Stimulated activated CD4-positive, alpha-beta T cell treated with anti-CD3 and anti-CD28 coated beads, Interleukin-12 subunit alpha, Interleukin-12 subunit beta, amount 100 ng/mL, for 4 hours (primary cell): ENCODE results near the gene KLHDC7B.
A peak's percentile ranks its signal among the peaks of the same experiment; 100 is the strongest.

ENCODE experiments used
- DNase-seq: peaks from one replicate; pipeline ENCODE4 v3.0.0-alpha.2; 2020

The KLHDC7B gene

DNA sequence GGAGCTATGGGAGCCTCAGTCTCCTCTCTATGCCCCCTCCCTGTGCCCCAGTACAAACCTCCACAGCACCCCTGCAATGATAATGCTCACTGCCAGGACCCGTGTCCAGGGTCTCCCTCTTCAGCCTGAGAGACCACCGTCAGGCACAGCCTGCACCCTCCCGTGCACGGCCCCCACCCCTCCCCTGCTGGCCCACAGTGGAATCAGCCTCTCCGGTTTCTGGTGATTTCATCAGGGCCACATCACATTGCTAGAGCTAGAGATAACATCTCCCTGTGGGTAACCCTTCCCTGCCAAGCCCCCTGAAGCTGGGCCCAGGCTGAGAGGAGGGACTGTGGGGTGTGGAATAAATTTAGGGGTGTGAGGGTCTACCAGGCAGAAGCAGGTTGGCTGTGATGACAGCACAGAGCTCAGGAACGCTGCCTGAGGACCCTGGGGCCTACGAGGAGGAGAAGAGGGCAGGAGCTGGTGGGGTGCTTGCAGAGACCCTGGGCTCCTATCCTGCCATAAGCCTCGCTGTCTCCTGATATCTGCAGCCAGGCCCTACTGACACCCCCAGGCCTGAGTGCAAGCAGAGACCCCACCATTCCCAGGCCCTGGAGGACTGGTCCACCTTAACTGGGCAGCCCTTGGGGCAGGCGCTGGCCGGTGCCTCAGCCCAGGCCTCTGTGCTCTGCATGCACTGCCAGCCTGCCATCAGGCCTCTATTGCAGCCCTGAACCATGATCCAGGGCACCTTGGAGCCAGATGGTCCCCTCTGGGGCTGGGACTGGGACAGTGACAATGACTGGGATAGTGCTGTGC lies at the start of gene KLHDC7B:
KLHDC7B (plus strand) TSS at position 378 of the 804 bp plus-strand sequence; CDS start at position 723, 345 bp downstream.
- DNase-seq = no peak

GRCh38 chr22:50497093-50497492 lies 48.6 kb upstream of the KLHDC7B start:
- no peak for DNase-seq

DNA sequence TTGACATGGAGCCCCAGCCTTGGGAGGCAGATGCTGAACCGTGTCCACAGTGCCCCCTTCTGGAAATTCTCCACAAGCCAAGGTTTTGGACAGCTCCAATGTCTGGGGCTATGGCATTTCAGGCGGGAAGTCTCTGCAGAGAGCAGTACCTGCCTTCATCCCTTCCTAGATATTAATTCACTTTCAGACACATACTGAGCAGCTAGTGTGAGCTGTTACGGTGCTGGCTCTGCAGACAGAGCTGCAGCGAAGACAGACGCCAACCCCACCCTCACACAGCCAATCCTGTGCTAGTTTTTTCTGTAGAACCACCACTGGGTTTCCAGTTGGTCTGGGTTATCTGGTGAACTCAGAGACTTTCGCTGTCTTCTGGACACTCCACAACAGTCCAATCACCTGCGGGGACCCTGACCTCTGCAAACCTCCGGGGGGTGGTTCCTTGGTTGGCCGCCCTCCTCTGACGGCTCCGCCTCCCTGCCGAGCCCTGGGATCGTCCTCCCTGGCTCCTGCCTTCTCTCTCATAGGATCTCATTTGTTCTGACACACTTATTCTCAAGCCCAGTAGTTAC lies 47.3 kb upstream of the KLHDC7B start:
- peak; percentile 54 for DNase-seq

DNA sequence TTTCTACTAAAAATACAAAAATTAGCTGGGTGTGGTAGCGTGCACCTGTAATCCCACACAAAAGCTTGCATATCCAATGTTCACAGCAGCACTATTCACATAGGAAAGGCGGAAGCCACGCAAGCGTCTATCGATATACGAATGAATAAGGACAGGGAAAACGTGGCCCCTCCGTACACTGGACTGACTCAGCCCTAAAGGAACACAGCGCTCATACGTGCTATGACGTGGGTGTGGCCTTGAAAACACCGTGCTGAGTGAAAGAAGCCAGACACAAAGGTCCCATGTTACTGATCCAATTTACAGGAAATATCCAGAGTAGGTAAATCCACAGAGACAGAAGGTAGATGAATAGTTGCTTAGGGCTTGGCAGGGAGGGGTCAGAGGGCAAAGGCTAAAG lies 45.2 kb upstream of the KLHDC7B start:
- DNase-seq = no peak

DNA sequence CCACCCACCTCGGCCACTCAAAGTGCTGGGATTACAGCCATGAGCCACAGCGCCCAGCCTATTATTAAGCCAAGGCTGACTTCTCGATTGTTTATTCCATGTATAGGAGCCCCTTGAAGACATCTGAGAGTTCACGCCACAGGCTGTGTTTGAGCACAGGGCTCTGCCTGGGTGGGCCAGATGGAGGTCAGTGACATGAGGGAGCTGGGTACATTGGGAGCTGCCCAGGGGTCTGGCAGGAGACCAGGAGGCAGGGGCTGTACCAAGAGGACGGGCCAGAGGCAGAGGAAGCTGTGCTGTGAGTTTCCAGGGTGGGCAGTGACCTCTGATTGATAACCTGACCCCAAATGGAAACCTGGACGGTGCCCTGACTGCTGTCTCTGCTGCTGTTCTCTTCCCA lies 43.6 kb upstream of the KLHDC7B start:
- DNase-seq = no peak

DNA sequence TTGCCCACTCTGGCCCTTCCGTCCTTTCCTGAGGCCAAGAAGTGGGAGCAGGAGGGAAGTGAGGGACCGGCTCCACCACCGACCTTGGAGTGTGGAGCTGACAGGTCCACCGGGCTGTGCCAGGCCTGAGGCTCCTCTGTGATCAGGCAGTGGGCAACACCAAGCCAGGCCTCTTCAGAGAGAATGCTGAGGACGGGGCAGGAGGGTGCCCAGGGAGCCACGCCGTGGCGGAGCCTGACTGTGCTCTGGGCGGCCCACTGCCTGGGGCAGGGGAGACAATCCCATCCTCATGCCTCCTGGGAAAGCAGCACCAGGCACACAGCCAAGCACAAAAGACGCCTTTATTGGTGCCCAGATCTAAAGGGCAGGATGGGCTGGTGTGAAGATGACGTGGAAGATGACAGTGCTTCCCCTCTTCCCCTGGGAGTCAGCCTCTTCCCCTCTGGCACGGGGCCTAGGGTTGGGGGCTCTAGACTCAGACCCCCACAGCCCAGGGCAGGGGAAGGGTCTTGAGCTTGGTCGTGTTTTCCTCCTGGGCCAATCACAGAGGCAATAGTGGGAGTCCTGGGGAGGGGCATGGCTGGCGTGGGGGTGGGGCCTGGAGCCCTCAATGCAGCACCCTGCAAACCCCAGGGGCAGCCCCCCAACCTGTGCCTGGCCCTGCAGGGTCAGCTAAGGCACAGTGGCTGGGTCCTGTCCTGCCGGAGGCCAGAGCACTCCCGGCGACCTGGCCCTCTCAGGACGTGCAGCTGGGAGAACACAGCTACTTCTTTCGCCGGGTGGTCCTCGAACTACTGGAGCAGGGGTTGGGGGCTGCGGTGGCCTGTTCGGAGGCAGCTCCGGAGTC lies 42.8 kb upstream of the KLHDC7B start:
- DNase-seq = no peak

DNA sequence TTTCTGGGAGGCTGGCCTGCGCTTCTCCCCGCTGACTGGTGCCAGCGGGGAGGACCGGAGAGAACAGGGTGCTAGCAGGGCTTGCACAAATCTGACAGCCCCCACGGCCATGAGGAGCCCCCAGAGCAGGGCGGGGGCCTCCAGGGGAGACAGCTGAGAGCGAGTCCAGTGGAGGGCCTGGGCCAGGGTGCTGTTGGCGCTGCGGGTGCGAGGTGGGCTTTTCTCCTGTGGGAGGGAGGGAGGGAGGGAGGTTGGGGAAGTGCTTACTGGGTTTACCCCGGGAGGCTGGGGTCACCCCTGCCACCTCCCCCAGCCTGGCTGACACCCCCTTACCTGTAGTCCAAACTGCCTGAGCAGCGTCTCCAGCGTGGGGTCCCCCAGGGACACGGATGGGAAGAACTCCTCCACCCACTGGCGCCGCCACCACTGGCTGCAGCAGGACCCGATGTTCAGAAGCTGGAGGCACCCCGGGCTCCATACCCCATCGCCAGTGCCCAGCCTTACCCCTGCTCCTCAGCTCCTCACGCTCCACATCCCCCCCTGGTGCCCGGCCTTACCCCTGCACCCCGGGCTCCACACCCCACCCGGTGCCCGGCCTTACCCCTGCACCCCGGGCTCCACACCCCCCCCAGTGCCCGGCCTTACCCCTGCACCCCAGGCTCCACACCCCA lies 42.1 kb upstream of the KLHDC7B start:
- DNase-seq = no peak

- no peak for DNase-seq
Observed at GRCh38 chr22:50504369-50505211, 41.1 kb upstream of the KLHDC7B start.

- no peak for DNase-seq
Observed at GRCh38 chr22:50505276-50505775, 40.4 kb upstream of the KLHDC7B start.

DNA sequence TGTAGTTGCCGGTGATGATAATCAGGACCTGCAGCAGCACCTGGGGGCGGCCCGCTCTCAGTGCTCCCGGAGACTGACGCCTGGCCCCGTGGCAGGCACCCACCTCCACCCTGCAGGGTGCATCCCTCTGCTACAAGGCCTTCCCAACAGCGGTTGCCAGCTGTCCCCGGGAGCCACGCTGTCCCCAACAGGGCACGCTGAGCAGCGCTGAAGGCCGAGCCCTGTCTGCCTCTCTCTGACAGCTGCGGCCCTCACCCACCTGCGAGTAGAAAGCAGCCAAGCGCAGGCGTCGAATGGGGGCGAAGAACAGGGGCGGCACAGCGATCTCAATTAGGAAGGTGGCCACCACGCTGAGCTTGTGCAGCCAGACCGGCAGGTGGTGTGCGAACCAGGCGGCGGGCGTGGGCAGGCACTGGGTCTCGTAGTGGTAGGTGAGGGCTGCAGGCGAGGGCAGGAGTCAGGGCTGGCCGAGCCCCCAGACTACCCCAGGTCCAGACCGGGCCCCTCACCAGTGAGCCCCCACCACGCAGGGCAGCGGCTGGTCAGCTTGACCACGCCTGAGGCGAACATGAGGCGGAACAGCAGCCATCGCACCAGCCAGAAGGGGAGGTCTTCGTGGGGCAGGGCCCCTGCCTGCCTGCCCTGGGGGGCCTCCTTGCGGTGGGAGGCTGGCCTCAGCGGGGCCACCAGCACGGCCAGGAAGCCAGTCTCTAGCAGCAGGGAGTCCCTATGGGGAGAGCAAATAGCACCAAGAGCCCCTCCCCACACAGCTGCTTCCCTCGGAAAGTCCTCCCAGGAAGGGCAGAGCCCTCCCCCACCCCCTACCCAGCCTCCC lies 39.7 kb upstream of the KLHDC7B start:
- no peak for DNase-seq

DNA sequence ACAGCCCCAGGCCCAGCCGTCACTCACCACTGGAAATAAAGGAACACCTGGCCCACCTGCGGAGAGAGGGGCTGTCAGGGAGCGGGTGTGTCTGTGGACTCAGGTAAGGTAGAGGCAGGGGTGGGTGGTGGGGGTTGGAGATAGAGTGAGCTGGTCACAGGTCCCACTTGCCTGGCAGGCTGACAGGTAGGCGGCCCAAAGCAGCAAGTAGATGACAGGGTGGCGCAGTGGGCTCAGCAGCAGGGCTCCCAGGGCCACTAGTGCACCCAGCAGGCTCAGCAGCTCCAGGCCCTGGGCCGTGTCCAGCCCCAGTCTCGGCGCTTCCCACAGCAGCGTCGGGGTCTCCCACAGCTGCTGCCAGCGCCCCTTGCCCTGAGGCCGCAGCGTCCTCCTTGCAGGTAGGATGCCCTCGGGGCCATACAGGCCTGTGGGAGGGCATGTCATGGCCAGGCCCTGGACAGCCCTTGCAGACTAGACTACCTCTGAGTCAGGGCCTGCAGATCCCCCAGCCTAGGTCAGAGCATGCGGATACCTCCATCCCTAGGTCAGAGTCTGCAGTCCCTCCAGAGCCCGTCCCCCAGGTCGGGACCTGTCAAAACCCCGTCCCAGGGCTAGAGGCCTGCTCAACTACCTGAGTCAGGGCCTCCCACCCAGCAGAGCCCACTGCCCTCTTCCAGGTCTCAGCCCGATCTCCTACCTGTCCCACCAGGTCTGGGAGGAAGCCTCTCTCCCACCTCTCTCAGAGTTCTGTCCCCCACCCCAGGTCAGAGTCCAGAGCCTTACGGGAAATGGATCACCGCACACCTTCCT lies 38.9 kb upstream of the KLHDC7B start:
- DNase-seq = peak; percentile 13

GRCh38 chr22:50507421-50507990 lies 38.2 kb upstream of the KLHDC7B start, which contains the start of gene LMF2:
LMF2 (minus strand) TSS chr22:50507702; CDS start chr22:50507675, 27 bp downstream.
- DNase-seq = peak; percentile 94

DNA sequence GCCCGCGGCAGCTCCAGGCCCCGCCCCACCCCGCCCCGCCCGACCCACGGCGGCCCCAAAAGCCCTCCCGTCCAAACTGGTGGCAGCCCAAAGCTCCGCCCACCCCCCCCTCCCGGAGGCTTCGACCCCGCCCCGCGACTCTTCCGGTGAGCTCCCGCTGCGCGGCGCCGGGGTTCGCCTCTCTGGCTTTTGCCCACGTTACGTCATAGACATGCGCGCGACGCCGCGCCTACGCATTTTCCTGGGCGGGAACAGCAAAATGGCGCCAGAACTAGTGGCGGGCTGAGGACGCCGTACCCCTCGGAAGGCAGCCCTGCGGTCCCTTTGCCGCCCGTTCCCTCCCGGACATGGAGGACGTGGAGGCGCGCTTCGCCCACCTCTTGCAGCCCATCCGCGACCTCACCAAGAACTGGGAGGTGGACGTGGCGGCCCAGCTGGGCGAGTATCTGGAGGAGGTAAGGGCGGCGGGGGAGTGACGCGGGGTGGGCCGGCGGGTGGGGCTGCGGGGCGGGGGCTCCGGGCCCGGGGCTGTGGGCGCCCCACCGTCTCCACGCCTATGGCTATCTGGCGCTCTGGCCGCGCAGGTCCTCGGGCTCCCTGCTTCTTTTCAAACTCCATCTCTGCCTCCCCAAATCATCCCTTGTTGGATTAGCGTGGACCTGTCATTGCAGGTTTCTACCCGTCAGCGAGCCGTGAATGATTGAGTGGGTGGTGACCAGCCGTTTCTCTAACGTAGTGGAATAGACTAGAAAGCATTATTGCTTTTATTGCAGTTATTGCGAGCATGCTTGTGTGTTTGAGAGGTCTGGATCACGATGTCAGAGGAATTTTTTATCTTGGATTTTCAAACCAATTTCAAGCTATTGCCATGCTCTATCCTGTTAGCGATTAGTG lies 37.5 kb upstream of the KLHDC7B start, which contains the start of gene NCAPH2:
NCAPH2 (plus strand) TSS at position 234 of the 894 bp plus-strand sequence; CDS start at position 348, 114 bp downstream.
- peak; percentile 98 for DNase-seq

DNA sequence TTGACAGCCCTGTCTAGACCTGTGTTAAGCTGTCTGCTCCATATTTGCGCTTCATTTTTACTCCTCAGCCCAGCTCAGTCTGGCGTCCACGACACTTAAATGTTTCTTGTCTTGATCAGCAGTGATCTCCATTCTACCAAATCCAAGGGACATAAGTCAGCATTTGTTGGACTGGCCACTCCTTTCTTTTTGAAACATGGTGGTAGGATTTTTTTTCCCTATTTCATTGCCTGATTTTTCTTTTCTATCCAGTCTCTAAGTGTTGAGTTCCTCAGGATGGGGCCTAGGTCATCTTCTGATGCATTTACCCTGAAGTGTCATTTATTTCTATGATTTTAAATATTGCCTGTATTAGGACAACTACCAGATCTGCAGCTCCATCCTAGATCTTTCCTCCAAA lies 36.8 kb upstream of the KLHDC7B start:
- DNase-seq = no peak

GRCh38 chr22:50513175-50513574 lies 32.5 kb upstream of the KLHDC7B start:
- no peak for DNase-seq

GRCh38 chr22:50516068-50516467 lies 29.6 kb upstream of the KLHDC7B start:
- DNase-seq = no peak

GRCh38 chr22:50516891-50517290 lies 28.8 kb upstream of the KLHDC7B start:
- no peak for DNase-seq
